ENCODE data around the gene TRHDE. TPM values are rescaled to one million over a fixed set of nuclear protein-coding genes. Genes with fewer than 3 reads are reported as not detected.

Gene TRHDE
- total and polyA plus RNA-seq, 9 of the 15 experiments (the other 6 are each of a cell fraction or from before 2014, with no cell fraction given) = 0.03 to 0.29 (median 0.09) TPM

GRCh38 chr12:72521326-72521725, 249.2 kb downstream of the TRHDE start:
- FAIRE-seq (no peak), ATAC-seq (no peak), DNase-seq (ENCODE audit: extremely low read depth in 1 of 4, low spot score in 3 of 4) (no peak)
- no peaks in the 10 kb centered on the region for H3K9me1 ChIP-seq (ENCODE audit: control insufficient read depth, insufficient read depth, low read length)
- H4K20me1 ChIP-seq (replicated peaks; ENCODE audit: control insufficient read depth, insufficient read depth, low read length) = no peaks in the 10 kb centered on the region
- CTCF ChIA-PET (ENCODE audit: low intra/inter-chr PET ratio) = no interaction called here
- BruUV-seq (replicated peaks) = no TSS peak
- no peaks in the 10 kb centered on the region for H3K79me2 ChIP-seq (ENCODE audit: control insufficient read depth, insufficient read depth, low read length)
- no peaks in the 10 kb centered on the region for H3K9me3 ChIP-seq (replicated peaks; ENCODE audit: control insufficient read depth, insufficient read depth, low read depth, low read length)
- intact Hi-C loops (cut with micrococcal nuclease) (no loop called here), in situ Hi-C loops (cut with MboI) (no loop called here)
- H3K9ac ChIP-seq (ENCODE audit: insufficient read depth in 1 of 2, low read depth in 2 of 2, low read length in 2 of 2) = no peak overlapping the region
- no peak overlapping the region for H3K4me2 ChIP-seq (ENCODE audit: insufficient read depth, low read length)
- H2AFZ ChIP-seq (ENCODE audit: low read depth, low read length) = no peak overlapping the region
- POLR2A ChIA-PET = no interaction called here
- WGBS (ENCODE audit: insufficient coverage, low coverage, missing lambda C conversion rate) = 2% methylated on average over 3 of the region's 3 CpGs
- H3K36me3 ChIP-seq (ENCODE audit: control insufficient read depth, insufficient read depth, low read length) = no peaks in the 10 kb centered on the region
- no peaks in the 10 kb centered on the region for H3K27me3 ChIP-seq (ENCODE audit: control insufficient read depth in 2 of 2, insufficient read depth in 2 of 2, low read length in 2 of 2)
- H3K4me1 ChIP-seq (replicated peaks in 1 of 2; ENCODE audit: control insufficient read depth in 2 of 2, insufficient read depth in 2 of 2, low read length in 2 of 2) = no peaks in the 10 kb centered on the region
- no peak overlapping the region for H3K27ac ChIP-seq (ENCODE audit: extremely low read depth, low read depth, low read length)
- H3K4me3 ChIP-seq = no peak overlapping the region
- TF ChIP-seq ZNF444 (CRISPR knock-in tag; IDR thresholded peaks at IDR 0.05) (no peak), CAMTA2 (CRISPR knock-in tag; conservative IDR thresholded peaks at IDR 0.05) (no peak), THRA (IDR thresholded peaks at IDR 0.05) (no peak), ZNF436 (CRISPR knock-in tag; IDR thresholded peaks at IDR 0.05) (no peak), CHD7 (IDR thresholded peaks at IDR 0.05; ENCODE audit: low read depth, low read length) (no peak)
